Erythroblast (primary cell): ENCODE data around the gene CRNKL1.

Experiments used
- DNase-seq, 2 experiments: peaks; one replicate each; lab custom pipeline; 2025; lab: John Stamatoyannopoulos, UW
- GATA1 ChIP-seq: IDR thresholded peaks from 2 replicates; pipeline ENCODE4 v1.6.1; 2011; ENCODE audit warnings: low read depth, mild to moderate bottlenecking, control low read depth, low read length, moderate library complexity
- POLR2A ChIP-seq: IDR thresholded peaks from 2 replicates; pipeline ENCODE4 v1.6.1; 2011; ENCODE audit warnings: mild to moderate bottlenecking, low read length

Gene CRNKL1

GRCh38 chr20:20036756-20037155 lies 15.5 kb downstream of the CRNKL1 start:
- DNase-seq, result no peak
- no peak for TF ChIP-seq POLR2A
- TF ChIP-seq GATA1, result no peak

GRCh38 chr20:20034486-20034885 lies 17.8 kb downstream of the CRNKL1 start:
- no peak for DNase-seq

GRCh38 chr20:20031790-20032189 lies 20.5 kb downstream of the CRNKL1 start:
- TF ChIP-seq GATA1 (no peak), POLR2A (no peak)
- no peak for DNase-seq

More at GRCh38 chr20:20034486-20034885, 17.8 kb downstream of the CRNKL1 start:
- TF ChIP-seq GATA1 (no peak), POLR2A (no peak)

- no peak for TF ChIP-seq GATA1
- DNase-seq, result no peak
Measured at GRCh38 chr20:20027284-20027683, 25.0 kb downstream of the CRNKL1 start.

GRCh38 chr20:20024942-20025341 lies 27.3 kb downstream of the CRNKL1 start:
- no peak for DNase-seq

GRCh38 chr20:20023395-20023794 lies 28.9 kb downstream of the CRNKL1 start:
- no peak for TF ChIP-seq POLR2A
- TF ChIP-seq GATA1, result no peak
- DNase-seq, result peak in 1 of 2 experiments; percentile 16

More at GRCh38 chr20:20024942-20025341, 27.3 kb downstream of the CRNKL1 start:
- TF ChIP-seq POLR2A, result no peak

GRCh38 chr20:20022498-20022897 lies 29.8 kb downstream of the CRNKL1 start:
- no peak for DNase-seq
- TF ChIP-seq GATA1 (no peak), POLR2A (no peak)

GRCh38 chr20:20021835-20022234 lies 30.4 kb downstream of the CRNKL1 start:
- TF ChIP-seq POLR2A, result no peak
- no peak for TF ChIP-seq GATA1

GRCh38 chr20:20020908-20021307 lies 31.4 kb downstream of the CRNKL1 start:
- TF ChIP-seq POLR2A (no peak), GATA1 (no peak)
- DNase-seq, result no peak

More at GRCh38 chr20:20021835-20022234, 30.4 kb downstream of the CRNKL1 start:
- DNase-seq, result no peak

GRCh38 chr20:20019123-20019522 lies 33.1 kb downstream of the CRNKL1 start:
- DNase-seq, result peak; percentile 21 to 43
- no peak for TF ChIP-seq POLR2A
- TF ChIP-seq GATA1, result no peak

GRCh38 chr20:20018366-20018765 lies 33.9 kb downstream of the CRNKL1 start:
- no peak for TF ChIP-seq POLR2A
- TF ChIP-seq GATA1, result no peak
- DNase-seq, result no peak

GRCh38 chr20:20017844-20018185 lies 34.5 kb downstream of the CRNKL1 start:
- DNase-seq, result peak; percentile 62 to 68
- TF ChIP-seq GATA1, result no peak
- TF ChIP-seq POLR2A, result no peak

- TF ChIP-seq GATA1 (no peak), POLR2A (peak; percentile 65)
Measured at GRCh38 chr20:20017001-20017843, 35.0 kb downstream of the CRNKL1 start, which contains the start of gene NAA20. NAA20 (plus strand) TSS chr20:20017362; CDS start chr20:20017397, 35 bp downstream.

GRCh38 chr20:20014659-20015058 lies 37.6 kb downstream of the CRNKL1 start:
- TF ChIP-seq POLR2A (no peak), GATA1 (no peak)
- peak in 1 of 2 experiments; percentile 10 for DNase-seq

More at GRCh38 chr20:20017001-20017843, 35.0 kb downstream of the CRNKL1 start, which contains the start of gene NAA20:
- peak; percentile 93 to 94 for DNase-seq
